Measurements from ENCODE around the gene CFAP47. TPM values are rescaled to one million over a fixed set of nuclear protein-coding genes. Genes with fewer than 3 reads are reported as not detected.

CFAP47 gene
- total RNA-seq, 1 experiment from 2014 or later: not detected

DNA sequence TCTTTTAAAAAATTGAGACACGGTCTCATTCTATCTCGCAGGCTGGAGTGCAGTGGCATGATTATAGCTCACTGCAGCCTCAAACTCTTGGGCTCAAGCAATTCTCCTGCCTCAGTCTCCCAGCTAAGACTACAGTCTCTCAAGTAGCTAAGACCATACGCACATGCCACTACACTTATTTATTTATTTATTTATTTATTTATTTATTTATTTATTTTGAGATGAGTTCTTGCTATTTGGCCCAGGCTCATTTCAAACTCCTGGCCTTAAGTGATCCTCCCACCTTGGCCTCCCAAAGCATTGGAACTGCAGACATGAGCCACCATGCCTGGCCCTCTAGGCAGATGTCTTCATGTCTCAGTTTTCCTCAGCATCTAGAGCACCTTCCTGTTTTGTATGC is 482.2 kb downstream of the CFAP47 start (continued):
- TF ChIP-seq PREB (CRISPR knock-in tag; IDR thresholded peaks at IDR 0.05; ENCODE audit: borderline replicate concordance) (no peak), SMAD3 (CRISPR knock-in tag; IDR thresholded peaks at IDR 0.05; ENCODE audit: borderline replicate concordance) (no peak), FOXK1 (CRISPR knock-in tag; IDR thresholded peaks at IDR 0.05) (no peak), IRF2 (CRISPR knock-in tag; IDR thresholded peaks at IDR 0.05; ENCODE audit: borderline replicate concordance, low read depth) (no peak), RORB (CRISPR knock-in tag; IDR thresholded peaks at IDR 0.05) (no peak), RELA (CRISPR knock-in tag; IDR thresholded peaks at IDR 0.05; ENCODE audit: borderline replicate concordance) (no peak), FOXJ3 (CRISPR knock-in tag; IDR thresholded peaks at IDR 0.05; ENCODE audit: borderline replicate concordance) (no peak), NR2C2 (CRISPR knock-in tag; IDR thresholded peaks at IDR 0.05) (no peak)
- TF ChIP-seq, protein P1, sequence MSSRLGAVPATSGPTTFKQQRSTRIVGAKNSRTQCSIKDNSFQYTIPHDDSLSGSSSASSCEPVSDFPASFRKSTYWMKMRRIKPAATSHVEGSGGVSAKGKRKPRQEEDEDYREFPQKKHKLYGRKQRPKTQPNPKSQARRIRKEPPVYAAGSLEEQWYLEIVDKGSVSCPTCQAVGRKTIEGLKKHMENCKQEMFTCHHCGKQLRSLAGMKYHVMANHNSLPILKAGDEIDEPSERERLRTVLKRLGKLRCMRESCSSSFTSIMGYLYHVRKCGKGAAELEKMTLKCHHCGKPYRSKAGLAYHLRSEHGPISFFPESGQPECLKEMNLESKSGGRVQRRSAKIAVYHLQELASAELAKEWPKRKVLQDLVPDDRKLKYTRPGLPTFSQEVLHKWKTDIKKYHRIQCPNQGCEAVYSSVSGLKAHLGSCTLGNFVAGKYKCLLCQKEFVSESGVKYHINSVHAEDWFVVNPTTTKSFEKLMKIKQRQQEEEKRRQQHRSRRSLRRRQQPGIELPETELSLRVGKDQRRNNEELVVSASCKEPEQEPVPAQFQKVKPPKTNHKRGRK (CRISPR knock-in tag; IDR thresholded peaks at IDR 0.05; ENCODE audit: borderline replicate concordance): no peak

GRCh38 chrX:36407836-36408235 is 488.3 kb downstream of the CFAP47 start:
- Mint-ChIP-seq H3K4me3 (no peak overlapping the region), H3K9me3 (no peaks in the 10 kb centered on the region), H3K4me1 (peaks cover 4% of the 10 kb centered on the region), H3K36me3 (no peaks in the 10 kb centered on the region), H3K27ac (no peak overlapping the region), H3K27me3 (ENCODE audit: low read depth) (no peaks in the 10 kb centered on the region)
- POLR2A ChIA-PET: no interaction called here
- CTCF ChIA-PET: no interaction called here
- ATAC-seq (no peak), DNase-seq (ENCODE audit: low spot score) (no peak)
- TF ChIP-seq SOX15 (CRISPR knock-in tag; IDR thresholded peaks at IDR 0.05): no peak
- no peak for TF ChIP-seq JAZF1 (CRISPR knock-in tag; IDR thresholded peaks at IDR 0.05)
- no peak for TF ChIP-seq PREB (CRISPR knock-in tag; IDR thresholded peaks at IDR 0.05; ENCODE audit: borderline replicate concordance)
- no peak for TF ChIP-seq ZNF219 (CRISPR knock-in tag; IDR thresholded peaks at IDR 0.05; ENCODE audit: borderline replicate concordance)
- TF ChIP-seq, protein P2, sequence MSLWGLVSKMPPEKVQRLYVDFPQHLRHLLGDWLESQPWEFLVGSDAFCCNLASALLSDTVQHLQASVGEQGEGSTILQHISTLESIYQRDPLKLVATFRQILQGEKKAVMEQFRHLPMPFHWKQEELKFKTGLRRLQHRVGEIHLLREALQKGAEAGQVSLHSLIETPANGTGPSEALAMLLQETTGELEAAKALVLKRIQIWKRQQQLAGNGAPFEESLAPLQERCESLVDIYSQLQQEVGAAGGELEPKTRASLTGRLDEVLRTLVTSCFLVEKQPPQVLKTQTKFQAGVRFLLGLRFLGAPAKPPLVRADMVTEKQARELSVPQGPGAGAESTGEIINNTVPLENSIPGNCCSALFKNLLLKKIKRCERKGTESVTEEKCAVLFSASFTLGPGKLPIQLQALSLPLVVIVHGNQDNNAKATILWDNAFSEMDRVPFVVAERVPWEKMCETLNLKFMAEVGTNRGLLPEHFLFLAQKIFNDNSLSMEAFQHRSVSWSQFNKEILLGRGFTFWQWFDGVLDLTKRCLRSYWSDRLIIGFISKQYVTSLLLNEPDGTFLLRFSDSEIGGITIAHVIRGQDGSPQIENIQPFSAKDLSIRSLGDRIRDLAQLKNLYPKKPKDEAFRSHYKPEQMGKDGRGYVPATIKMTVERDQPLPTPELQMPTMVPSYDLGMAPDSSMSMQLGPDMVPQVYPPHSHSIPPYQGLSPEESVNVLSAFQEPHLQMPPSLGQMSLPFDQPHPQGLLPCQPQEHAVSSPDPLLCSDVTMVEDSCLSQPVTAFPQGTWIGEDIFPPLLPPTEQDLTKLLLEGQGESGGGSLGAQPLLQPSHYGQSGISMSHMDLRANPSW (CRISPR knock-in tag; conservative IDR thresholded peaks at IDR 0.05; ENCODE audit: low read depth): no peak
- TF ChIP-seq CBFB (CRISPR knock-in tag; IDR thresholded peaks at IDR 0.05; ENCODE audit: low read depth): no peak
- TF ChIP-seq E2F1 (CRISPR knock-in tag; IDR thresholded peaks at IDR 0.05): no peak
- no peak for TF ChIP-seq ZNF121 (CRISPR knock-in tag; IDR thresholded peaks at IDR 0.05)
- TF ChIP-seq, protein P3, sequence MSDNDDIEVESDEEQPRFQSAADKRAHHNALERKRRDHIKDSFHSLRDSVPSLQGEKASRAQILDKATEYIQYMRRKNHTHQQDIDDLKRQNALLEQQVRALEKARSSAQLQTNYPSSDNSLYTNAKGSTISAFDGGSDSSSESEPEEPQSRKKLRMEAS (CRISPR knock-in tag; IDR thresholded peaks at IDR 0.05): no peak
